Measurements from ENCODE around the gene MTG1. TPM values are rescaled to one million over a fixed set of nuclear protein-coding genes. Genes with fewer than 3 reads are reported as not detected.

MTG1 gene
- total RNA-seq, 1 donor from 2014 or later, result 50.6 TPM

GRCh38 chr10:133451346-133451745 is 57.4 kb downstream of the MTG1 start:
- DNase-seq (ENCODE audit: low spot score), result no peak

DNA sequence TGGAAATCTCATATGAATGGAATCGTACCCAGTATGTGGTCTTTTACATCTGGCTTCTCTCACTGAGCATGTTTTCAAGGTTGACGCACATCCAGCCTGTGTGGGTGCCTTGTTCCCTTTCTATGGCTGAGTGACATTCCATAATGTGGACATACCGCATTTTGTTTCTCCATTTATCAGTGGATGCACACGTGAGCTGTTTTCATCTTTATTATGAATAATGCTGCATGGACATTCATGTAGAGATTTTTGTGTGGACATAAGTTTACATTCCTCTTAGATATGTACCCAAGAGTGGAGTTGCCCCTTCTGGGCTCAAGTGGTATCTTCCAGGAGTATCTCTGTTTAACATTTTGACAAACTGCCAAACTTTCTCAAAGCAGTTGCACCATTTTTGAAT is 58.5 kb downstream of the MTG1 start:
- DNase-seq (ENCODE audit: low spot score), result peak; percentile 3

- peak; percentile 4 for DNase-seq (ENCODE audit: low spot score)
These were observed 59.7 kb downstream of the MTG1 start, which contains the start of gene SCART1 for GRCh38 chr10:133453516-133454203. SCART1 (plus strand) TSS chr10:133453945; CDS start chr10:133453998, 53 bp downstream.

DNA sequence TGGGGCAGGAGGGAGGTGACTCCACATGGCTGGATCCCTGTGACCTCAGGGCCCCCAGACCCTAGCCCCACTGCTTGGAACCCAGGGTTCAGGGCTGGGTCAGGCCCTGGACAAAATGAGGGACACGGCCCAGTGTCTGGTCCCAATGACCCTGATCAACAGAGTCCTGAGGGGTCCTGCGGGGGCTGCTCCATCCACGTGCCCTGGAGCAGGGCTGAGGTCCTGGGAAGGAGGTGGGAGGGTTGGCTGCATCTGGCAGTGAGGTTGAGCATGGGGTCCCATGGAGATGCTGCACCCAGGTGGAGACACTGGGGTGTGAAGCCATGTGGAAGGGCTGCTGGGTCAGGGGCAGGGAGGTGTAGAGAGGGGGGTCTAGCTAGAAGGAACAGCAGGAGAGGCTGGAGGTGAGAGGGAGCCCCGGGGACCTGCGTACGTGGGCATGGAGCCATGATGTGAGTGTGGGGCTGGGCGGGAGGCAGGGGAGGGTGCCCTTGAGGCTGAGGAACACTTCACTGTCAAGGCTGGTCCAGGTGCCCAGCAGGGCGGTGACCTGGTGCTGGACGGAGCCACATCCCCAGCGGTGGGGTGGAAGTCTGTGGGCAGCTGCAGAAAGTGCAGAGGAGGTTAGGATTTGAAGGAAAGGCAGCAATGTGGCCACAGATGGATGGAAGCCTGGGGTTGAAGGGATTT is 60.4 kb downstream of the MTG1 start:
- peak; percentile 7 for DNase-seq (ENCODE audit: low spot score)

DNA sequence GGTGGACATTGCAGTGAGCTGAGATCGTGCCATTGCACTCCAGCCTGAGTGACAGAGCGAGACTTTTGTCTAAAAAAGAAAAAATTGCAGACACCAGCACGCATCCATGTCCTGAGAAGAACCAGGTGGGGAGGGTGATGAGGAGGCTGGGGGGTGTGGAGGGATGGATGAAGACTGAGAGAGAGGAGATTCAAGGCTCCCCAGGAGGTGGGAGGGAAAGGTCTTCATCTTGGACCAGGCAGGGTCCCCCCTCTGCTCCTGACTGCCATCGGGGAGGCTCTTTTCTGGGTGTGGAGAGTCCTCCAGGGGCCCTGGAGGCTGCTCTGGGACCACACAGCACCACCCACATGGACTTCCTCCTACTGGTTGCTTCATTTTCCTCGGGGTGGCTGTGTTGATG is 61.2 kb downstream of the MTG1 start:
- DNase-seq (ENCODE audit: low spot score), result peak; percentile 4

DNA sequence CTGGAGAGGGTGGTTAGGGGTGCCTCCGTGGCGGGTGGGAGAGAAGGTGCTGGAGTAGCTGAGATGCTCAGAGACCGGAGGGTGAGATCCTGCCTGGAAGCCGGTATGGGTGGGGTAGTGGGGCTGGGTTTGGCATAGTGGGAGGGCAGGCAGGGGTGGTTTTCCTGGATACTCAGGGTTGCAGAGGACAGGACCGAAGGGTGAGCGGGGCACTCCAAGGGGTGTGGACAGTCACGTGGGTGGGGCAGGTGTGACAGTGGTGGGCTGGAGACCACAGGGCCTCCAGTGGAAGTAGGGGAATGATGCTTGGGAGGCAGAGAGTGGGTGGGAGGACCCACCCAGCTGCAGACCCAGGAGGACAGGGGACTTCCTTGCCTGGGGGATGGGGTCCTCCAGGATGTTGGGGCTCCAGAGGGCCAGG is 61.7 kb downstream of the MTG1 start:
- DNase-seq (ENCODE audit: low spot score), result peak; percentile 4

- peak; percentile 9 for DNase-seq (ENCODE audit: low spot score)
These were observed 62.3 kb downstream of the MTG1 start for GRCh38 chr10:133456041-133456951.

- DNase-seq (ENCODE audit: low spot score), result peak; percentile 5
These were observed 63.3 kb downstream of the MTG1 start for GRCh38 chr10:133457100-133457841.

GRCh38 chr10:133458021-133458709 is 64.2 kb downstream of the MTG1 start:
- DNase-seq (ENCODE audit: low spot score), result peak; percentile 8

- DNase-seq (ENCODE audit: low spot score), result peak; percentile 4
These were observed 64.9 kb downstream of the MTG1 start for GRCh38 chr10:133458710-133459453.

GRCh38 chr10:133459454-133460207 is 65.7 kb downstream of the MTG1 start:
- peak; percentile 4 for DNase-seq (ENCODE audit: low spot score)

- DNase-seq (ENCODE audit: low spot score), result peak; percentile 4
These were observed 66.3 kb downstream of the MTG1 start for GRCh38 chr10:133460208-133460769.

DNA sequence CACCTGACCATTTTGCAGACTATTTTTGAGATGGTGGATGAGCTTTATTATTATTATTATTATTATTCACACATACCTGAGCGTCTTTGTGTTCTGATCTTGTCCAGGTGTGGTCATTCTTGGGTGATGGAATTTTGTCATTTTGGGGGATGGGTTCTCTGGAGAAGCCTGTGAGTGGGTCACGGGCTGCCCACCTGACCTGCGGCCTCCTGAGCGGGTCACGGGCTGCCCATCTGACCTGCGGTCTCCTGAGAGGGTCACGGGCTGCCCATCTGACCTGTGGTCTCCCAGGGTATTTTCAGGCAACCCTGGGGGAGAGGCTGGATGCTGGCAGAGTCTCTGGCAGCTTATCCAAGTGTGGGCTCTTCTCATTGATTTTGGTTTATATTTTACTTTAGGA is 67.1 kb downstream of the MTG1 start:
- DNase-seq (ENCODE audit: low spot score), result peak; percentile 5

- DNase-seq (ENCODE audit: low spot score), result peak; percentile 6
These were observed 67.9 kb downstream of the MTG1 start for GRCh38 chr10:133461841-133462240.

- DNase-seq (ENCODE audit: low spot score), result peak; percentile 3
These were observed 68.8 kb downstream of the MTG1 start for GRCh38 chr10:133462512-133463305.

GRCh38 chr10:133464582-133465031 is 70.7 kb downstream of the MTG1 start:
- peak; percentile 5 for DNase-seq (ENCODE audit: low spot score)

- DNase-seq (ENCODE audit: low spot score), result peak; percentile 3
These were observed 71.4 kb downstream of the MTG1 start for GRCh38 chr10:133465191-133465949.
